ENCODE measurements around the gene GCN1. TPM values are rescaled to one million over a fixed set of nuclear protein-coding genes. Genes with fewer than 3 reads are reported as not detected.
A peak's percentile ranks its signal among the peaks of the same experiment; 100 is the strongest.

The GCN1 gene
- total RNA-seq, 1 donor from 2014 or later = 134 TPM

- H3K27ac Mint-ChIP-seq = peak overlapping the region; percentile 78
- no peaks in the 10 kb centered on the region for H3K9me3 Mint-ChIP-seq
These were observed 93.3 kb downstream of the GCN1 start for GRCh38 chr12:120101182-120101581.

GRCh38 chr12:120100630-120101029, 93.9 kb downstream of the GCN1 start:
- no peaks in the 10 kb centered on the region for H3K9me3 Mint-ChIP-seq
- no peak overlapping the region for H3K4me3 Mint-ChIP-seq
- H3K36me3 Mint-ChIP-seq = peaks cover 19% of the 10 kb centered on the region
- no peaks in the 10 kb centered on the region for H3K27me3 Mint-ChIP-seq (ENCODE audit: low read depth)
- H3K27ac Mint-ChIP-seq = no peak overlapping the region
- TF ChIP-seq CTCF (IDR thresholded peaks at IDR 0.05; ENCODE audit: unreplicated experiment) = no peak
- DNase-seq (ENCODE audit: low spot score in 2 of 2, unreplicated experiment in 2 of 2) = no peak
- H3K4me1 Mint-ChIP-seq = peaks cover 11% of the 10 kb centered on the region

More at GRCh38 chr12:120101182-120101581, 93.3 kb downstream of the GCN1 start:
- H3K27me3 Mint-ChIP-seq (ENCODE audit: low read depth) = no peaks in the 10 kb centered on the region
- no peak for TF ChIP-seq CTCF (IDR thresholded peaks at IDR 0.05; ENCODE audit: unreplicated experiment)
- H3K4me3 Mint-ChIP-seq = no peak overlapping the region
- no peak for DNase-seq (ENCODE audit: low spot score in 2 of 2, unreplicated experiment in 2 of 2)
- peaks cover 23% of the 10 kb centered on the region for H3K36me3 Mint-ChIP-seq
- H3K4me1 Mint-ChIP-seq = peaks cover 11% of the 10 kb centered on the region

- H3K36me3 Mint-ChIP-seq = peaks cover 13% of the 10 kb centered on the region
- H3K4me3 Mint-ChIP-seq = no peak overlapping the region
- H3K4me1 Mint-ChIP-seq = peaks cover 11% of the 10 kb centered on the region
- no peak for DNase-seq (ENCODE audit: low spot score in 2 of 2, unreplicated experiment in 2 of 2)
- no peak overlapping the region for H3K27ac Mint-ChIP-seq
- H3K27me3 Mint-ChIP-seq (ENCODE audit: low read depth) = no peaks in the 10 kb centered on the region
- no peak for TF ChIP-seq CTCF (IDR thresholded peaks at IDR 0.05; ENCODE audit: unreplicated experiment)
- no peaks in the 10 kb centered on the region for H3K9me3 Mint-ChIP-seq
These were observed 94.8 kb downstream of the GCN1 start for GRCh38 chr12:120099738-120100137.

GRCh38 chr12:120098756-120099470, 95.6 kb downstream of the GCN1 start:
- TF ChIP-seq CTCF (IDR thresholded peaks at IDR 0.05; ENCODE audit: unreplicated experiment) = no peak
- Mint-ChIP-seq H3K27ac (no peak overlapping the region), H3K4me1 (peaks cover 13% of the 10 kb centered on the region), H3K9me3 (no peaks in the 10 kb centered on the region), H3K27me3 (ENCODE audit: low read depth) (no peaks in the 10 kb centered on the region), H3K4me3 (no peak overlapping the region), H3K36me3 (peaks cover 12% of the 10 kb centered on the region)
- DNase-seq (ENCODE audit: low spot score in 2 of 2, unreplicated experiment in 2 of 2) = no peak

GRCh38 chr12:120096671-120097202, 97.8 kb downstream of the GCN1 start:
- TF ChIP-seq CTCF (IDR thresholded peaks at IDR 0.05; ENCODE audit: unreplicated experiment) = no peak
- DNase-seq (ENCODE audit: low spot score in 2 of 2, unreplicated experiment in 2 of 2) = no peak
- H3K27me3 Mint-ChIP-seq (ENCODE audit: low read depth) = no peaks in the 10 kb centered on the region
- H3K4me1 Mint-ChIP-seq = peaks cover 19% of the 10 kb centered on the region
- peaks cover 10% of the 10 kb centered on the region for H3K36me3 Mint-ChIP-seq
- no peak overlapping the region for H3K27ac Mint-ChIP-seq
- no peaks in the 10 kb centered on the region for H3K9me3 Mint-ChIP-seq
- H3K4me3 Mint-ChIP-seq = no peak overlapping the region
